ENCODE results near the gene INTS1.

DNA sequence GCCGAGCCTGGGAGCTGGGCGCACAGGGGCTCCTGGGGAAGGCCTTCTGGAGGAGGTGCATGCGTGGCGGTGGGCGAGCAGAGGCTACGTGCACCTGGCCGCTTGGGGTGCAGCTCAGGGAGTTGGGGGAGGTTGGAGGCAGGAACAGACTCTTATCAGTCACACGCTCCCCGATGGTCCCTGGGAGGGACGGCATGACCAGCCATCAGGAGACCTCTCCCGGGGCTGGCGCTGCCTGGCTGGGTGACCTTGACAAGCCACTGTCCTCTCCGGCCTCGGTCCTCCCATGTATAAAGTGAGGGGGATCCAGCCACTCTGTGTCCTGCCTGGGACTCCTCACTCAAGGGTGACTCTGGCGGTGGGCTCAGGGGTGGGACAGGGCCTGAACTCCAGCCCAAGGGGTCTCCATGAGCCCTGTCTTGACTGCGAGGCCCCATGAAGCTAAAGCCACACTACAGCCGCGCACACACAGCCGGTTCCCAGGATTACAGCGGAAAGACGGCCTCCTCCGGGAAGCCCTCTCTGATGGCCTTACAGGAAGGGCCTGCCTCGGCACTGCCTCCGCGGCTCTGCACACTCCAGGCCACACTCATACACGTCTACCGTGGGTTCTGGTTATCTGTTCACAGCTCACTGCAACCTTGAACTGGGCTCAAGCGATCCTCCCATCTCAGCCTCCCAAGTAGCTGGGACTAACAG is 49.5 kb upstream of the INTS1 start:
- TF ChIP-seq, protein P1, sequence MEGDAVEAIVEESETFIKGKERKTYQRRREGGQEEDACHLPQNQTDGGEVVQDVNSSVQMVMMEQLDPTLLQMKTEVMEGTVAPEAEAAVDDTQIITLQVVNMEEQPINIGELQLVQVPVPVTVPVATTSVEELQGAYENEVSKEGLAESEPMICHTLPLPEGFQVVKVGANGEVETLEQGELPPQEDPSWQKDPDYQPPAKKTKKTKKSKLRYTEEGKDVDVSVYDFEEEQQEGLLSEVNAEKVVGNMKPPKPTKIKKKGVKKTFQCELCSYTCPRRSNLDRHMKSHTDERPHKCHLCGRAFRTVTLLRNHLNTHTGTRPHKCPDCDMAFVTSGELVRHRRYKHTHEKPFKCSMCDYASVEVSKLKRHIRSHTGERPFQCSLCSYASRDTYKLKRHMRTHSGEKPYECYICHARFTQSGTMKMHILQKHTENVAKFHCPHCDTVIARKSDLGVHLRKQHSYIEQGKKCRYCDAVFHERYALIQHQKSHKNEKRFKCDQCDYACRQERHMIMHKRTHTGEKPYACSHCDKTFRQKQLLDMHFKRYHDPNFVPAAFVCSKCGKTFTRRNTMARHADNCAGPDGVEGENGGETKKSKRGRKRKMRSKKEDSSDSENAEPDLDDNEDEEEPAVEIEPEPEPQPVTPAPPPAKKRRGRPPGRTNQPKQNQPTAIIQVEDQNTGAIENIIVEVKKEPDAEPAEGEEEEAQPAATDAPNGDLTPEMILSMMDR (IDR thresholded peaks at IDR 0.05), result no peak
- TF ChIP-seq POLR2A (IDR thresholded peaks at IDR 0.05; ENCODE audit: low read depth), result no peak
